MM.1S (cell line): ENCODE data around the gene ARHGDIB.

Source experiments
- DNase-seq: peaks from one replicate; pipeline ENCODE4 v3.0.0-alpha.2; 2015
- H2AFZ ChIP-seq: fragments of 300-600 bp; sonication (generic); 2 replicates; pipeline ENCODE4 v1.6.0; 2016; ENCODE audit warnings: antibody characterized with exemption, low read length
- H3F3A ChIP-seq: fragments of 300-600 bp; sonication (generic); 2 replicates; pipeline ENCODE4 v1.6.1; 2016; ENCODE audit warnings: mild to moderate bottlenecking, antibody characterized with exemption, low read length, moderate library complexity, mixed read lengths; ENCODE audit not compliant: insufficient read depth
- H3K27ac ChIP-seq: fragments of 300-600 bp; sonication (generic); 2 replicates; pipeline ENCODE4 v1.5.1; 2016; ENCODE audit warnings: mild to moderate bottlenecking, low read length
- H3K27me3 ChIP-seq: fragments of 300-600 bp; sonication (generic); replicated peaks from 2 replicates; pipeline ENCODE4 v1.6.0; 2016; ENCODE audit warnings: low read length; ENCODE audit not compliant: insufficient read depth
- H3K36me3 ChIP-seq: fragments of 300-600 bp; sonication (generic); replicated peaks from 2 replicates; pipeline ENCODE4 v1.6.1; 2016; ENCODE audit warnings: mild to moderate bottlenecking, low read length, mixed read lengths; ENCODE audit not compliant: insufficient read depth
- H3K4me1 ChIP-seq: fragments of 300-600 bp; sonication (generic); 2 replicates; pipeline ENCODE4 v1.6.1; 2016; ENCODE audit warnings: low read length, mixed read lengths
- H3K4me2 ChIP-seq: fragments of 300-600 bp; sonication (generic); 2 replicates; pipeline ENCODE4 v1.6.0; 2016; ENCODE audit warnings: low read depth, low read length
- H3K4me3 ChIP-seq: fragments of 300-600 bp; sonication (generic); 2 replicates; pipeline ENCODE4 v1.5.1; 2016; ENCODE audit warnings: low read length, mixed read lengths
- H3K79me2 ChIP-seq: fragments of 300-600 bp; sonication (generic); 2 replicates; pipeline ENCODE4 v1.6.1; 2016; ENCODE audit warnings: mixed run types, low read length, mixed read lengths
- H3K9ac ChIP-seq: fragments of 300-600 bp; sonication (generic); 2 replicates; pipeline ENCODE4 v1.6.1; 2016; ENCODE audit warnings: low read length, mixed read lengths
- H3K9me2 ChIP-seq: fragments of 300-600 bp; sonication (generic); replicated peaks from 2 replicates; pipeline ENCODE4 v1.6.1; 2016; ENCODE audit warnings: mild to moderate bottlenecking, low read length, mixed read lengths; ENCODE audit not compliant: insufficient read depth
- H3K9me3 ChIP-seq: fragments of 300-600 bp; sonication (generic); replicated peaks from 2 replicates; pipeline ENCODE4 v1.6.1; 2016; ENCODE audit warnings: mild to moderate bottlenecking, low read length, mixed read lengths; ENCODE audit not compliant: insufficient read depth
- H4K20me1 ChIP-seq: fragments of 300-600 bp; sonication (generic); 2 replicates; pipeline ENCODE4 v1.6.1; 2016; ENCODE audit warnings: mild to moderate bottlenecking, low read length, moderate library complexity, mixed read lengths; ENCODE audit not compliant: insufficient read depth
- CTCF ChIP-seq: fragments of 300-600 bp; sonication (generic); IDR thresholded peaks from 2 replicates; pipeline ENCODE4 v1.5.1; 2016; ENCODE audit warnings: antibody characterized with exemption, low read length, mixed read lengths
- EZH2 ChIP-seq: fragments of 300-600 bp; sonication (generic); optimal IDR thresholded peaks from 2 replicates; pipeline ENCODE3; 2017; ENCODE audit warnings: low read depth, mild to moderate bottlenecking, antibody characterized with exemption, low read length, mixed read lengths
- EZH2phosphoT487 ChIP-seq: fragments of 300-600 bp; sonication (generic); IDR thresholded peaks from 2 replicates; pipeline ENCODE4 v1.6.1; 2018; ENCODE audit warnings: antibody characterized with exemption, low read length

The ARHGDIB gene

DNA sequence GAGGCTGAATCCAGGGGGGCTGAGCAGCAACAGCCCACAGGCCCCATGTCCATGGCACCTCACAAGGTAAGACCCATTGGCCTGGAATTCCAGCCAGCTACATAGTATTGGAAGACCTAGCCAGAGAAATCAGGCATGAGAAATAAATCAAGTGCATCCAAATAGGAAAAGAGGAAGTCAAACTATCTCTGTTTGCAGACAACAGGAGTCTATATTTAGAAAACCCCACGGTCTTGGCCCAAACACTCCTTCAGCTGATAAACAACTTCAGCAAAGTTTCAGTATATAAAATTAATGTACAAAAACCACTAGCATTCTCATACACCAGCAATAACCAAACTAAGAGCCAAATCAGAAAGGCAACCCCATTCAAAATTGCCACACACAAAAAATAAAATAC, 28.4 kb upstream of the ARHGDIB start:
- peak overlapping the region; percentile 54; the same call in 1 of the 2 replicates for H3K4me2 ChIP-seq
- H3K36me3 ChIP-seq: no peaks in the 10 kb centered on the region
- H3K27ac ChIP-seq: peak overlapping the region; percentile 60; the same call in 1 of the 2 replicates
- H3K4me1 ChIP-seq: peaks cover 48% of the 10 kb centered on the region
- DNase-seq: peak; percentile 35
- H3K27me3 ChIP-seq: no peaks in the 10 kb centered on the region
- H4K20me1 ChIP-seq: no peaks in the 10 kb centered on the region
- peak overlapping the region; percentile 58; the same call in 1 of the 2 replicates for H2AFZ ChIP-seq
- H3K9me2 ChIP-seq: no peaks in the 10 kb centered on the region
- no peaks in the 10 kb centered on the region for H3K79me2 ChIP-seq
- peaks cover 12% of the 10 kb centered on the region; the same call in 1 of the 2 replicates for H3F3A ChIP-seq
- TF ChIP-seq EZH2 (no peak), CTCF (no peak), EZH2phosphoT487 (no peak)
- H3K4me3 ChIP-seq: no peak overlapping the region
- no peaks in the 10 kb centered on the region for H3K9me3 ChIP-seq
- H3K9ac ChIP-seq: 0 out of 2 replicates have a peak overlapping the region, but pooled peaks have one; percentile 12

DNA sequence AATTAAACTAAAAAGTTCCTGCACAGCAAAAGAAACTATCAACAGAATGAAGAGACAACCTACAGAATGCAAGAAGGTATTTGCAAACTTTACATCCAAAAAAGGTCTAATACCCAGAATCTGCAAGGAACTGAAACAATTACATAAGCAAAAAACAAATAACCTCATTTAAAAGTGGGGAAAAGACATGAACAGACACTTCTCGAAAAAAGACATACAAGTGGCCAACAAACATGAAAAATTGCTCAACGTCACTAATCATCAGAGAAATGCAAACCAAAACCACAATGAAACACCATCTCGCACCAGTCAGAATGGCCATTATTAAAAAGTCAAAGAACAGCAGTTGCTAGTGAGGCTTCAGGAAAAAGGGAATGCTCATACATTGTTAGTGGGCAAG, 26.6 kb upstream of the ARHGDIB start:
- Histone ChIP-seq H3F3A (peaks cover 7% of the 10 kb centered on the region; the same call in 1 of the 2 replicates), H3K79me2 (no peaks in the 10 kb centered on the region), H3K4me1 (peaks cover 36% of the 10 kb centered on the region), H4K20me1 (no peaks in the 10 kb centered on the region), H3K4me2 (peak overlapping the region; percentile 22; the same call in 1 of the 2 replicates), H3K36me3 (no peaks in the 10 kb centered on the region), H3K27ac (peak overlapping the region; percentile 11; the same call in 1 of the 2 replicates), H3K9me3 (no peaks in the 10 kb centered on the region), H3K27me3 (no peaks in the 10 kb centered on the region), H3K9ac (no peak overlapping the region), H3K9me2 (no peaks in the 10 kb centered on the region), H2AFZ (0 out of 2 replicates have a peak overlapping the region, but pooled peaks have one; percentile 29), H3K4me3 (0 out of 2 replicates have a peak overlapping the region, but pooled peaks have one; percentile 11)
- DNase-seq: peak; percentile 26
- TF ChIP-seq CTCF (no peak), EZH2phosphoT487 (no peak), EZH2 (no peak)

GRCh38 chr12:14986449-14986848, 25.0 kb upstream of the ARHGDIB start:
- Histone ChIP-seq H3K4me2 (no peak overlapping the region), H3K9ac (no peak overlapping the region), H2AFZ (no peak overlapping the region), H3F3A (peaks cover 7% of the 10 kb centered on the region; the same call in 1 of the 2 replicates), H3K27ac (no peak overlapping the region), H3K9me3 (no peaks in the 10 kb centered on the region), H4K20me1 (no peaks in the 10 kb centered on the region), H3K36me3 (no peaks in the 10 kb centered on the region), H3K4me1 (peaks cover 38% of the 10 kb centered on the region), H3K79me2 (no peaks in the 10 kb centered on the region), H3K4me3 (no peak overlapping the region), H3K9me2 (no peaks in the 10 kb centered on the region), H3K27me3 (no peaks in the 10 kb centered on the region)
- DNase-seq: no peak
- no peak for TF ChIP-seq EZH2
- TF ChIP-seq CTCF: peak; percentile 10; the same call in 1 of the 2 replicates
- no peak for TF ChIP-seq EZH2phosphoT487
